C4-2B (cell line): ENCODE results near the gene GRIA1.

Experiments used
- ZFX ChIP-seq: fragments of 450-650 bp; IDR thresholded peaks from 2 replicates; pipeline ENCODE4 v1.6.1; 2017
- TF ChIP-seq, protein P1 (sequence below): fragments of 450-650 bp; conservative IDR thresholded peaks from 2 replicates; pipeline ENCODE4 v1.5.1; 2017; ENCODE audit warnings: mild to moderate bottlenecking

- TF ChIP-seq, protein P1, sequence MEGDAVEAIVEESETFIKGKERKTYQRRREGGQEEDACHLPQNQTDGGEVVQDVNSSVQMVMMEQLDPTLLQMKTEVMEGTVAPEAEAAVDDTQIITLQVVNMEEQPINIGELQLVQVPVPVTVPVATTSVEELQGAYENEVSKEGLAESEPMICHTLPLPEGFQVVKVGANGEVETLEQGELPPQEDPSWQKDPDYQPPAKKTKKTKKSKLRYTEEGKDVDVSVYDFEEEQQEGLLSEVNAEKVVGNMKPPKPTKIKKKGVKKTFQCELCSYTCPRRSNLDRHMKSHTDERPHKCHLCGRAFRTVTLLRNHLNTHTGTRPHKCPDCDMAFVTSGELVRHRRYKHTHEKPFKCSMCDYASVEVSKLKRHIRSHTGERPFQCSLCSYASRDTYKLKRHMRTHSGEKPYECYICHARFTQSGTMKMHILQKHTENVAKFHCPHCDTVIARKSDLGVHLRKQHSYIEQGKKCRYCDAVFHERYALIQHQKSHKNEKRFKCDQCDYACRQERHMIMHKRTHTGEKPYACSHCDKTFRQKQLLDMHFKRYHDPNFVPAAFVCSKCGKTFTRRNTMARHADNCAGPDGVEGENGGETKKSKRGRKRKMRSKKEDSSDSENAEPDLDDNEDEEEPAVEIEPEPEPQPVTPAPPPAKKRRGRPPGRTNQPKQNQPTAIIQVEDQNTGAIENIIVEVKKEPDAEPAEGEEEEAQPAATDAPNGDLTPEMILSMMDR, result no peak
- no peak for TF ChIP-seq ZFX
Observed at GRCh38 chr5:153629027-153629895, 138.8 kb downstream of the GRIA1 start.
